Left renal pelvis (tissue), 4 donors: Measurements from ENCODE around the gene GJA3. TPM values are rescaled to one million over a fixed set of nuclear protein-coding genes. Genes with fewer than 3 reads are reported as not detected.

Source experiments
- DNase-seq, 4 donors: peaks; one replicate each; pipeline ENCODE4 v3.0.0-alpha.2; 2013; ENCODE audit warnings: low read depth in 4 of 4, low spot score in 3 of 4
- polyA plus RNA-seq, 4 donors: library from polyadenylated mRNA; unstranded; fragments of 120-200 nt; gene quantifications; one replicate each; pipeline ENCODE4 v1.2.1, GENCODE V29; 2013; ENCODE audit not compliant: insufficient read length in 4 of 4

The GJA3 gene
- polyA plus RNA-seq, 4 donors, result 0.23 to 13.0 (median 12.3) TPM

DNA sequence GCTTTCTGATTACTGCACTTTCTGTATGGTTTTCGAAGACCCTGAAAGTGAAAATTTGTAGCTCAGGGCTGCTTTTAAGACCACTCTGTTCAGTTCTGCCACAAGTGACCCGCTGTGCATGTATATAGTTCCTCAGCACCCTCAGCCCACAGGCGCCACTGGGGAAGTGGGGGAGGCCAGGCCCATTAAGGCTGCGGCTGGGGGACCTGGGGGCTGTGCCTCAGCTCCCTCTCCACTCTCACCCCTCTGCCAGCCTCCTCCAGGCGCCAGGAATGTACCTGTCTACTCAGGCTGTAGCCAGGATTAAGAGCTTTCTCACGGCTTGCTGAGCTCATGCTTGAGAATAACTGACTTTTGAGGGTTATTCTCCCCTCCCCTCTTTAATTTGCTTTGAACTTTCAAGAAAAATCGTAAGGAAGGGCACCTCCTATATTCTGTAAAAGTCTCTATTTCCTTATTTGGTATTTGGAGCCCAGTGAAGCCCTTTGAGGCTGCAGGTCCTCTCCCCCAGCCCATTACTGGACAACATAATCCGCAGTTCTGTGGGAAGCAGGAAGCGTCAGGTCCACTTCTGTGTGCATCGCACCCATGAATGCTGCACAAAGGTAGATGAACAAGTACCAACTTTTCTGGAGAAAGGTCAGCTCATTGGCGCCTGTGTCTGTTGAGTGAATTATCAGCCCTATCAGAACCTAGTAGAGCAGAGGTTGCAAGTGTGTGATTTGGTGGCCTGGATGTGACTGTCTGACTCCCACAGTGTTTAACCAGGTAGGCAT is 29.6 kb downstream of the GJA3 start:
- no peak for DNase-seq

DNA sequence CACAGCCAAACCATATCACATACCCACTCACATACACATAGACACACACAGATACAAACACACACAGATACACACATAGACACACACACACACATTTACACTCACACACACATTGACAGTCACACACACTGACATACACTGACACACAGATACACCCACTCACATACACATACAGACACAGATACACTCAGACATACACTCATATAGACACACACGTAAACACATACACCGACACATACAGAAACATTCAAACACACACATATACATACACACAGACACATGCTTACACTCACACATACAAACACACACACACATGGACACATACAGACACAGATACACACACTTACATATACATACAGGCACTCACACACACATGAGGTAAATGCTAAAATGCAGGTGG is 30.2 kb downstream of the GJA3 start:
- no peak for DNase-seq

DNA sequence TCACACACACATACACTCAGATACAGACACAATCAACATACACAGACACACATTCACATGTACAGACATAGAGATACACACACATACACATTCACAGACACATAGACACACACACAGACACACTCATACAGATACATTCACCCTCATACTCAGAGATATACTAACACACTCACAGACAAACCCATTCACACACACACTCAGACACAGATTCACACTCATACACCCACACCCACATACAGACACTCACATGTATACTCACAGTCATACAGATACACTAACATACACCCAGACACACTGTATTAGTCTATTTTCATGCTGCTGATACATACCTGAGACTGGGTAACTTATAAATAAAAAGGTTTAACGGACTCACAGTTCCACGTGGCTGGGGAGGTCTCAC is 30.8 kb downstream of the GJA3 start:
- no peak for DNase-seq

DNA sequence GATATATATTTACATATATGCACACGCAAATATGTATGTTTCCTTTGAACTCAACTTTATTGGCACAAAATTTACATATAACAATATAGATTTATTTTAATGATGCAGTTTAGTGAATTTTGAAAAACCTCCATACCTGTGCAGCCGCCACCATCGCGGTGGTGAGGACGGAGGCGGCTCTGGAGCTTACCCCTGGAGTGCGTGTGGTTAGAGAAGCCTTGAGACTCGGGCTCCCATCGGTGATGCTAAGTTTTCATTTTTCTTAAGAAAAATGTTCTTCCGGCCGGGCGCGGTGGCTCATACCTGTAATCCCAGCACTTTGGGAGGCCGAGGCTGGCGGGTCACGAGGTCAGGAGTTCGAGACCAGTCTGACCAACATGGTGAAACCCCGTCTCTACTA is 31.8 kb downstream of the GJA3 start:
- DNase-seq, result no peak

DNA sequence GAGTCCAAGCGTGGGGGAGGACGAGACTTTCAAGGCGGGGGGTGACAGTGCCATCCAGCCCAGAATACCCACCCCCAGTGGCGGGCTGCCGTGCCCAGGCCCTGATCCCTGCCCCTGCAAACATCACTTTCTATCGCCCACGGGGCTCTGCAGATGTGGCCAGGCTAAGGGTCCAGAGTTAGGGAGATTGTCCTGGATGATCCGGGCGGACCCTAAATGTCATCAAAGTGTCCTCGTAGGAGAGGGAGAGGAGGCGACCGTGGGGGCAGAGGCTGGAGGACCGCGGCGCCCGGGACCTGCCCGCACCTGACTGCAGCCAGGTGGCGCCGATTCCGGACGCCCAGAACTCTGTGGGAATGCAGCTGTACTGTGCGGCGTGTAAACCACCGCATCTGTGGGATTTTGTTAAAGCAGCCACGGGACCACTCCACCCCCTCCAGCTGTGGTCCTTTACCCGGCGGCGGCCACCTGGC is 32.4 kb downstream of the GJA3 start:
- no peak for DNase-seq

DNA sequence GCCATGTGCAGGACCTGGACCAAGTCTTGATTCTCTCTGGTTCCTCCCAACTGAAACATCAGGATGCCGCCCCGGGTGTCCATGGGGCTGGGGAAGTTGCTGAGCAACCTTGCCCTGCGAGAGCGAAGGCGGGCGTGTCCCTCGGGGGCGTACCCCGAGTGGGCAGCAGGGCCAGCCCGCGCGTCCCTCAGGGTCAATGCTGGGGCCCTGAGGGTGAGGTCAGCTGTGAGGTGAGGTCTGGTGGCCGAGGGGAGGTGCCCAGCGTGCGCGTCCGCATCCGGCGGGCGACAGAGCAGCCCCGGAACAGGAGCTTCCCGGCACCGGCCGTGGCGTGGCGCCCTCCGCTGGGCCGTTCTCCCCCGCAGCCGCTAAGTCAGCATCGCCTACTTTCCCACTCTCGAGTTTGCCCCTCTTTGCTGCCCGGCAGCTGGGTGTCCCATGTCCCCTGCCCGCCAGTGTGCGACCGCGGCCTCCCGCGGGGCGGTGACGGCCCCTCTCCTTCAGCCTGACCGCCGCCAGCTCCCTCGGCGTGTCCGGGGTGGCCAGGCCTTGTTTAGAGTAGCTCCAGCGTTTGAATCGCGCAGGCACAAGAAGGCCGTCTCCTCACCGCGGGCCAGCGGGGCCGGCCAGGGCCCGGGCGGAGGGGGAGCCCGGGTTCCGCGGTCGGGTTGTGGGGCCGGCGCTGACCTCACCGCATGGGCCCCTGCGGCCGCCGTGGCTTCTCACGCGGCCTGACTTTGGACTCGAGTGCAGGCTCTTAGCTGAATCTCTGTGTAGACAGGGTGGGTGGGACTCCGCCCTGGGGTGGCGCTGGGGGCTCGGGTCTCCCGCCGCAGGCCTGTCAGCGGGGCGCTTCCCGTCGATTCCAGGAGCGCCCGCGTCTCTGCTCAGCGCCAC is 33.0 kb downstream of the GJA3 start:
- no peak for DNase-seq

DNA sequence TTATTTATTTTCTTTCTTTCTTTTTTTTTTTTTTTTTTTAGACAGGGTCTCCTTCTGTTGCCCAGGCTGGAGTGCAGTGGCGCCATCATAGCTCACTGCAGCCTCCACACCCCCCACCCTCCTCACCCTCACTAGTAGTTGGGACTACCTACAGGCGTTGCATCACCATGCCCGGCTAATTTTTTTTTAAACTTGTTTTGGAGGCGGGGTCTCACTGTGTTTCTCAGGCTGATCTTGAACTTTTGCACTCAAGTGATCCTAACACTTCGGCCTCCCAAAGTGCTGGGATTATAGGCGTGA is 33.6 kb downstream of the GJA3 start:
- DNase-seq, result no peak

DNA sequence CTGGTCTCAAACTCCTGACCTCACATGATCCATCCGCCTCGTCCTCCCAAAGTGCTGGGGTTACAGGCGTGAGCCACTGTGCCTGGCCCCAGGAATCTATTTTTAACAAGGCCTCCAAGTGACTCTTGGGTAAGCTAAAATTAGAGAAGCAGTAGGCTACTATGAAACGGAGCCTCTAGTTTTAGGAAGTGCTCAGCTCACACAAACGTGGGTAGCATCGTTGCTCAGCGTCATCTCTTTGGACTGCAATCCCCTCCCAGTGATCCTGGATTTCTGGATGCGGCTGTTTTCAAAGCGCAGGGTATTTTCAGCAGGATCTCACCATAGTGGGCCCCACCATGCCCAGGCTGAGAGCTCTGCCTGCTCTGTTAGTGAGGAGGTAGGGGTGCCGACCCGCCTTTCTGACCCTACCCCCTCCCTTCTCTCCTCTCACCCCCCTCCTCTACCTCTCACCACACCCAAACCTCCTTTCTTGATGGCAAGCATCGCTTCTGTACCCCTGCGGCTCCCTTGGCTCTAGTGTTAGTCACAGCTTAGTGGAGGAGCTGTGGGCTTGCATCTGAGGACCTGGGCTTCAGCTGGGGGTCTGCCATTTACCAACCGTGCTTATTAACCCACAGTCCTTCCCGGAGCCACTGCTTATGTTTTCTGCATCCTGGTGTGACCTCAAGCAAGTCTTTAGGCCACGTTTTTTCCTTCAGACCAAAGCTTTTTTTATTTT is 34.2 kb downstream of the GJA3 start:
- no peak for DNase-seq

DNA sequence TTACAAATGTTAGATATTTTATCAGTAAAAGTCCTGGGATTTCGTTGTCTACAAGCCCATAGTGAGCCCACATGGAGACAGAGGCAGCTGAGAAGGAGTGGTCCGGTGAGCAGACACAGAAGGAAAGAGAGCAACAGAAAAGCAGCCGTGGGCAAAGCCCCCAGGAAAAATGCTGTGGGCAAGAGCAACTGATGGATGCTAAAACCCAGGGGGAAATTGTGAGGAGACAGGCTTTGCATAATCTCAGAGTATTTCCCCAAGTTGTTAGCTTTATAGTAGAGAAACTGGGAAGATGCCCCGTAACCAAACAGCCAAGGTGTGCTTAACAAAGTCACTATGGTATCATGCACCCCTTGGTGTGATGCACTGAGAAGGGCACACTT is 35.1 kb downstream of the GJA3 start:
- no peak for DNase-seq

DNA sequence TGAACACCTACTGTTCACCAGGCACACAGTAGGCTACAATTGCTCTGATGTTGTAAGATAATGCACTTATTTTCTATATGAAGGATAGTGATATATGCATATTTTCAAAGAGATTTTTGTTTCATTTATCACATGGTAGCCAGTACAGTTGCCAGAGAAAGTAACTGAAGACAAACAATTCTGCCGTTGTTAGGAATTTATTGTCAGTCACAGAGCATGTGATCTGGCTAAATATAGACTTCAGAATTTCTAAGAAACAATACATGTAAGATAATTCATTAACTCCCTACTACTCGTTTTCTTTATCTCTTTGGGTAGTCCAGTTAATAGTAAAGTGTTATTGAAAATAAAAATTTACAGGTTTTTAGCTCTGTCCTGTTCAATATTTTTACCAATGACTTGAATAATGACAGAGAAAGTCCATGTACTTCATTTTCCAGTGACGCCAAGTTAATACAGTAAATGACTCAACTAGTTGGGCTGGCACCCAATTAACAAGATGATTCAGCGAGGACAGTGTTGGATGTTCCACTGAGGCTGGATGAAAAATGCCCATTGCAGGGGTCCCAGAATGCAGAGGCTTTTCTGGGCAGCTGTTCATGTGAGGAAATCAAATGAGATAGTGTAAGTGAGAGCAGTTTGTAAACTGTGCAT is 35.6 kb downstream of the GJA3 start:
- no peak for DNase-seq

DNA sequence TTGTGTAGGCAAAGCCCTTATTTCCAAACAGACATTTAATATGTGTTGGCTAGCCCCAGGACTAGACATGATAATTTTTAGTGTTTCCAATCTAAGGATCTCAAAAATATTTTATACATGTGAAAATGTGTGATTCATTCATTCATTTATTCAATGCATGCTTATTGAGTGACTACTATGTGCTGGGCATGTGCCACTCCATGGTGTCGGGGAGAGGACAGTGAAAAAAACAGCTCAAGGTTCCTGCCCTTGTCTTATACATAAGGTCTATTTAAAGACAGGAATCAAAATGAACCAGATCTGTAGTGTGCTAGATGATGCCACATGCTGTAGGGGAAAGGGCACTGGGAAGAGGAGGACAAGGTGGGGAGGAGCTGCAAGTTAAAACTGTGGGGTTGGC is 36.5 kb downstream of the GJA3 start:
- DNase-seq, result no peak

DNA sequence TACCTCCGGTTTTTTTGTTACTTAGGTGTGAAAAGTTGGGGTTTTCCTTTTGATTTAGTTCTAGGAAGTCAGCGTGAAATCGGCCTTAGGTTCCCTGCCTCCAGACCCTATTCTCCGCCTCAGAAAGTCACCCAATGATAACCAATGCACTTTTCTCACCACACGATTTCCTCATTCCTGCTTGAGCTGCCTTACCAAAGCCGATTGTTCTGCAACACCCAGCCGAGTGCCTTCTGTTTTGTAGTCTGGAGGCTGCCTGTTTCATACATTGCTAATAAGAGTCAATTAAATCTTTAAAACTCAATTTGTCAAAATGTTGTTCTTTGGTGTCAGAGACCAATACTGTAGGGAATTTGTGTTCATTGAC is 39.7 kb downstream of the GJA3 start:
- DNase-seq, result no peak

DNA sequence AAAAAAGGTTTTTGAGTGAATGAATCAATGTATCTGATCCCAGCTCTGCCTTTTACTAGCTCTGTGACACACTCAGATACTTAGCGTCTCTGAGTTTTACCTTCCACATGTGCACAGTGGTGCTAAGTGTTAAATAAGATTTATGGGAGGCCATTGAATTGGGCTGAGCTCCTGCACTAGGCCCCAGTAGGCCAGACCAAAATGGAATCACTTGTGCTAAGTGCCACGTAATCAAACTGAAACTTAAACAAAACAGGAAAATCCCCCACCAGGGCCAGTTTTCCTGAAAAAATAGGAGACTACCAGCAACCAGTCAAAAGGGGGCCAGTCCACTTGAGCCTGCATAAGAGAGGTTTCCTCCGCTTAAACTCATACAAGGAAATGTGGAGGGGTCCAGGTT is 40.9 kb downstream of the GJA3 start:
- no peak for DNase-seq

DNA sequence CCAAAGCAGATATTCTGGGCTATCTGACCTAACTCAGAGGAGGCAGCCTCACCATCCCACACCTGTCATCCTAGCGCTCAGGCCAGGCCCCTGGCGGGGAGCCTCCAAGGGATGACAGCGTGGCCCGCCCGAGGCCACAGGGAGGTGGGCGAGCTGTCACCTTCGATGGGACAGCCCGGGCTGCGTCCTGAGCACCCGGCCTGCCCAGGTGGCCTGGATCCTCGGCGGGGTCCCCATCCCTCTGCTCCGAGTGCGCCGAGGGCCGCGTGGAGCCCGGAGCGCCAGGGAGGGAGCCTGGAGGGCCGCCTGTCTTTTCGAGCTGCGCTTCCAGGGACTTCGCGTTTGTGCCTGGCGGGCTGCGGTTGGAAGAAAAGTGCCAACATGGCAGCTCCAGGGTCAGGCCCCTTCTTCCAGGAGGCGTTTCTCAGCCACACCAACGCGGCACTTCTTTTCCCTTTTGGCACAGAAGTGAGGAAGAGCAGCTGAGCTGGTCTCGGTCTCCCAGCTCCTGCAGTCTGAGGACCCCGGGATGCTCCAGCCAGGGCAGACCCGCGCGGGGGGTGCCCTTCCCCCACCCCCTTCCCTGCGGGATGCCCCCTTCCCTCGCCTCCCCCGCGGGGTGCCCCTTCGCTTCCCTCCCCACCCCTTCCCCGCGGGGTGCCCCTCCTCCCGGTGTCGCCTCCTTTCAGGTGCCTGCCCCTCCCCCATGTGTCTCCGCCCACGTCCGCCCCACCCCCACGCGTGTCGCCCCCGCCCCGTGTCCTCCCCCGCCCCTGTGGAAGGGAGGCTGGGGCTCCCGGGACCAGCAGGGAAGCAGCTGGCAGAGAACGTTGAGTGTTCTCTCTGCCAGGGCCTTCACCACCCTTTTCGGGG is 42.3 kb downstream of the GJA3 start:
- no peak for DNase-seq

DNA sequence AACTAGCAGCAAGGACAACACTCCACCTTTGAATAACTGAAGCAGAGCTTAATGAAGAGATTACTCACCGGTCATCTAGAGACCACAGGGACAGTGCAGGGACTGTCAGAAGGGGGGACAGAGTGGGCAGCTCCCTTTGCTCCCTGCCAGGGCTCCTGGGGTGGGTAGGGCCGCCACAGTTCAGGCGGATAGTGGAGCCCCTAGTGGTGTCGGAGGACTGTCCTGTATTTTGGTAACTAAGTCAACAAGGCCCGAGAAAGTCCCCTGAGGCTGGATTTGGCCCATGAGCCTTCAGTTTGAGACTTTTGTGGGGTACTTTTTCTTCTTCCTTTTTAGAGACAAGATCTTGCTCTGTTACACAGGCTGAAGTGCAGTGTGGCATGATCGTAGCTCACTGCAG is 44.6 kb downstream of the GJA3 start:
- no peak for DNase-seq

DNA sequence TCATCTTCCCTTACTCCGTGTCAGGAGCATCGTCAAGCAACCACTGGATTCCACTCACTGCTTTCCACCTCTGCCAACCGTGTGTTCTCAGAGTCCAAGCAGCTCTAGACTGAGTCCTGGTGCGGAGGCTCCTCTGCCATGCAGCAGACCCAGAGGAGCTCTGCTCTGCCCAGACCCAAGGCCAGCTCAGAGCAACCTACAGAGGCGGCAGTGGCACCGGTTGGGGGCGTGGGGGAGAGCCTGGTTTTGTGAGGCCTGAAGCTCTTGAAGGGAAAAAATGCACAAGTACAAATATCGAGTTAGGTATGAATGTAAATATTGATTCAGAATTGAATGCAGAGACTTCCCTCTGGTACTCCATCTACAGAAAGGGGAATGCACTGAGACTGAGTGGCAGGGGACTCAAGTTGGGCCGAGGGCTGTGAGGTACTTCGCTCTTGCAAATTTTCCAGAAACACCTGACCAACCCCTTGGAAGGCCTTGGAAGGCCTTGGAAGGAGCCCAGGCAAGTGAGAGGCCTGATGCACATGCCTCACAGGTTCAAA is 46.7 kb downstream of the GJA3 start:
- DNase-seq, result no peak

DNA sequence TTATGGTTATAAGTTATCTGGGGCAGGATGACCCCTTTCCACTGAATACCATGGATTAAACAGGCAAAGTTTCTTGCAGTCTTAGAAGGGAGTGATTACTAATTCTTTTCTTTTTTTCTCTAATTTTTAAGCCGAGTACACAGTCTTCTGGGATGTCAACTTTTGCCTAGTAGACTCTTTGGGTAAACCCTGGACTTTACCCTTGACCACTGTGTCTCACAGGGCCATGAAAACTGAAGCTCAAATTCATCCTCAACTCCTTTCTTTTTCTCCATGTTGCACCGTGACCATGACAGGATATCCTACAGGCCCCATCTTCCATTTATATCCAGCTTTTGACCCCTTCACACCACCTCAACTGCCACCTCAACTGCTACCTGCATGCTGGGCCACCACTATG is 51.8 kb downstream of the GJA3 start:
- no peak for DNase-seq

DNA sequence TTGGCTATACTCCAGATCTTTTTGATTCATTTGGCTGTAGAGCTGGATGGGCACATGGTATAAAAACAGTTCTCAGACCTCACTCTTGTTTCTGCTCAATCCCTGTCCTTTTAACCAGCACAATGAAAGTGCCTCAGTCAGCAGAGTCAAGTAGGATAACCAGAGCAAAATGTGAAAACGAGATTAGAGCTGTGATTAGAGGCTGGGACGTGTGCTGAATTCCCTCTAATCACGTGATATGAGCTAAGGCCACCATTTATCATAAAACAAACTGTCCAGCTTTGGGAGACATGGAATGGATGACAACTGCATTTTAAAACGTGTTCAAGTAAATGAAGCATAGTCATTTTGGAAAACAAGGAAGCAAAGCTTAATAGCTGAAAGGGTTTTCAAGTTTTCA is 54.1 kb downstream of the GJA3 start:
- DNase-seq, result no peak

DNA sequence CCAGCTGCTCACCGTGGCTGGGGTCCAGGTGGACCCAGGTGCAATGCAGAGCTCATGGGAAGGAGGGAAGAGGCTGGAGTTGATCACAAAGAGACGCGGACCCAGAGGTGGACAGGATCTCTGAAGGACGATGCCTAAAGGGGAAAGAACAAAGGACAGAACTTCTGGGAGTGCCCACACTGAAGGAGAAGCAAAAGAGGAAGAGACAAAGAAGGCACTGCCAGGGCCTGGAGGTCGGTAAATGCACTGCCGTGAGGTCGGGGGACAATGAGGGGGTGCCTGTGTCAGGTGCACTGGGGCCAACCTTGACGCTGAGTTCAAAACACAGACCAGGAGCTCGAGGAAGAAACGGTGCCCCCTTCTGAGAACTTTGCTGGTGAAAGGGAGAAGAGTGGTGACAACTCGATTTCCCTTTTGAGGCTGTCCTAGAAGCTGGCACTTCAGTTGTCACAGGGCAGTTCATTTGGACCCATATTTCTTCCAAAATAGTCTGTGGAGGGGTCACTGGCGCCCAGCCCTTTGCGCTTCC is 55.6 kb downstream of the GJA3 start:
- no peak for DNase-seq
